Caki2 (cell line): Measurements from ENCODE around the gene COPS7B. TPM values are rescaled to one million over a fixed set of nuclear protein-coding genes. Genes with fewer than 3 reads are reported as not detected.

Experiments
- DNase-seq: peaks from one replicate; pipeline ENCODE4 v3.0.0-alpha.2; 2015; ENCODE audit warnings: low read depth
- in situ Hi-C: cut with HindIII; loops from 2 replicates; pipeline ENCODE4 v1.10.0; 2016; ENCODE audit warnings: low sequenced_read_pairs, low pct_unique_long_range_greater_than_20kb, mixed read lengths
- total RNA-seq: library from RNA; depleted of rRNA; stranded (reverse); fragments of >200 nt; shearing (Covaris generic); gene quantifications from 2 replicates; pipeline ENCODE4 v1.2.3, GENCODE V29; 2014; ENCODE audit warnings: low replicate concordance; rRNA removed

The COPS7B gene
- total RNA-seq, 1 experiment from 2014 or later = 30.6 TPM

GRCh38 chr2:231856959-231857358 is 70.7 kb downstream of the COPS7B start:
- in situ Hi-C loops = no loop called here
- no peak for DNase-seq

Other genes with a start within 250 kb of the COPS7B start
- gene TEX44, start 193.6 kb upstream of the COPS7B start, total RNA-seq = not detected in 2 replicates
- 1,152 and 1,297 TPM in 2 replicates for gene PTMA, start 77.9 kb upstream of the COPS7B start, total RNA-seq
- 44.9 and 45.4 TPM in 2 replicates for gene PDE6D, start 5.2 kb upstream of the COPS7B start, total RNA-seq
- gene NPPC, start 140.0 kb downstream of the COPS7B start, total RNA-seq = not detected in 2 replicates
- gene DIS3L2, start 175.3 kb downstream of the COPS7B start, total RNA-seq = 20.2 and 20.3 TPM in 2 replicates